Esophagus muscularis mucosa (tissue), 3 donors: ENCODE results near the gene SLC25A30.

ENCODE experiments used
- EP300 ChIP-seq: sonication (generic); formaldehyde crosslinking; IDR thresholded peaks from one replicate; pipeline ENCODE4 v1.6.1; 2017; ENCODE audit warnings: antibody characterized with exemption
- POLR2AphosphoS5 ChIP-seq, 2 donors: sonication (generic); formaldehyde crosslinking; IDR thresholded peaks; one replicate each; pipeline ENCODE4 v1.6.1; 2017; ENCODE audit warnings: antibody characterized with exemption in 2 of 2

GRCh38 chr13:45398877-45399276 is 19.3 kb downstream of the SLC25A30 start:
- no peak for TF ChIP-seq EP300
- no peak for TF ChIP-seq POLR2AphosphoS5 (IDR thresholded peaks at IDR 0.05)
